Measurements from ENCODE around the gene PTRHD1. TPM values are rescaled to one million over a fixed set of nuclear protein-coding genes. Genes with fewer than 3 reads are reported as not detected.

Gene PTRHD1
- total RNA-seq, 1 experiment from 2014 or later, result 33.4 TPM

- peaks cover 15% of the 10 kb centered on the region for H3K4me1 ChIP-seq (ENCODE audit: insufficient read depth, low read length, poor library complexity, severe bottlenecking)
- H3K36me3 ChIP-seq (ENCODE audit: insufficient read depth, low read length, poor library complexity, severe bottlenecking), result no peaks in the 10 kb centered on the region
- no peak for DNase-seq (ENCODE audit: low spot score)
- intact Hi-C loops (cut with micrococcal nuclease; ENCODE audit: unreplicated experiment), result loop anchor here (10.0 kb wide), 1 partner anchor 303 kb away; no protein-coding TSS in a partner anchor
- no peaks in the 10 kb centered on the region for H3K9me3 ChIP-seq (ENCODE audit: low read depth, low read length, poor library complexity, severe bottlenecking)
- ChIA-PET CTCF (interaction anchor here (1.0 kb wide), 1 partner anchor 297 kb away, joined by 3 read pairs; no protein-coding TSS in a partner anchor), POLR2A (ENCODE audit: low non-redundant PET) (no interaction called here)
- H3K27me3 ChIP-seq (replicated peaks; ENCODE audit: insufficient read depth, low read depth, low read length, poor library complexity), result no peaks in the 10 kb centered on the region
- BruUV-seq (replicated peaks), result no TSS peak
- no peak for TF ChIP-seq CTCF (conservative IDR thresholded peaks at IDR 0.05; ENCODE audit: low read depth, low read length)
- no peak for TF ChIP-seq EZH2 (IDR thresholded peaks at IDR 0.05; ENCODE audit: borderline replicate concordance, low read depth, low read length, poor library complexity, severe bottlenecking)
- no peak overlapping the region for H3K27ac ChIP-seq (ENCODE audit: low read depth, low read length, poor library complexity, severe bottlenecking)
- H3K4me3 ChIP-seq (ENCODE audit: low read depth, low read length, poor library complexity, severe bottlenecking), result no peak overlapping the region
Measured at GRCh38 chr2:24832073-24832461, 38.9 kb upstream of the PTRHD1 start.

GRCh38 chr2:24831221-24832072 is 38.3 kb upstream of the PTRHD1 start:
- CTCF ChIA-PET, result interaction anchor here (0.6 kb wide), 2 partner anchors 436 to 1638 kb away, joined by 3 read pairs; no protein-coding TSS in a partner anchor
- H3K27ac ChIP-seq (ENCODE audit: low read depth, low read length, poor library complexity, severe bottlenecking), result no peak overlapping the region
- no peaks in the 10 kb centered on the region for H3K9me3 ChIP-seq (ENCODE audit: low read depth, low read length, poor library complexity, severe bottlenecking)
- DNase-seq (ENCODE audit: low spot score), result no peak
- TF ChIP-seq EZH2 (IDR thresholded peaks at IDR 0.05; ENCODE audit: borderline replicate concordance, low read depth, low read length, poor library complexity, severe bottlenecking) (no peak), CTCF (conservative IDR thresholded peaks at IDR 0.05; ENCODE audit: low read depth, low read length) (no peak)
- no TSS peak for BruUV-seq (replicated peaks)
- H3K4me1 ChIP-seq (ENCODE audit: insufficient read depth, low read length, poor library complexity, severe bottlenecking), result peaks cover 15% of the 10 kb centered on the region
- intact Hi-C loops (cut with micrococcal nuclease; ENCODE audit: unreplicated experiment), result loop anchor here (10.0 kb wide), 1 partner anchor 303 kb away; no protein-coding TSS in a partner anchor
- no peak overlapping the region for H3K4me3 ChIP-seq (ENCODE audit: low read depth, low read length, poor library complexity, severe bottlenecking)
- POLR2A ChIA-PET (ENCODE audit: low non-redundant PET), result no interaction called here
- H3K27me3 ChIP-seq (replicated peaks; ENCODE audit: insufficient read depth, low read depth, low read length, poor library complexity), result no peaks in the 10 kb centered on the region
- no peaks in the 10 kb centered on the region for H3K36me3 ChIP-seq (ENCODE audit: insufficient read depth, low read length, poor library complexity, severe bottlenecking)

GRCh38 chr2:24830786-24831185 is 37.6 kb upstream of the PTRHD1 start:
- CTCF ChIA-PET, result interaction anchor here (0.6 to 0.7 kb wide), 3 partner anchors 298 to 1637 kb away, joined by 3 to 4 read pairs (median 3); no protein-coding TSS in a partner anchor
- POLR2A ChIA-PET (ENCODE audit: low non-redundant PET), result no interaction called here
- Histone ChIP-seq H3K4me1 (ENCODE audit: insufficient read depth, low read length, poor library complexity, severe bottlenecking) (peaks cover 15% of the 10 kb centered on the region), H3K36me3 (ENCODE audit: insufficient read depth, low read length, poor library complexity, severe bottlenecking) (no peaks in the 10 kb centered on the region), H3K9me3 (ENCODE audit: low read depth, low read length, poor library complexity, severe bottlenecking) (no peaks in the 10 kb centered on the region), H3K4me3 (ENCODE audit: low read depth, low read length, poor library complexity, severe bottlenecking) (no peak overlapping the region), H3K27ac (ENCODE audit: low read depth, low read length, poor library complexity, severe bottlenecking) (no peak overlapping the region), H3K27me3 (replicated peaks; ENCODE audit: insufficient read depth, low read depth, low read length, poor library complexity) (no peaks in the 10 kb centered on the region)
- intact Hi-C loops (cut with micrococcal nuclease; ENCODE audit: unreplicated experiment), result loop anchor here (10.0 kb wide), 1 partner anchor 304 kb away; no protein-coding TSS in a partner anchor
- DNase-seq (ENCODE audit: low spot score), result no peak
- no TSS peak for BruUV-seq (replicated peaks)
- TF ChIP-seq EZH2 (IDR thresholded peaks at IDR 0.05; ENCODE audit: borderline replicate concordance, low read depth, low read length, poor library complexity, severe bottlenecking), result no peak
- TF ChIP-seq CTCF (conservative IDR thresholded peaks at IDR 0.05; ENCODE audit: low read depth, low read length), result no peak
